ENCODE results near the gene PARP4.
"Not testable (repeated sequence)": the region's sequence is repeated elsewhere in the genome, so short reads cannot be mapped to it uniquely, and the experiment has no call there.

PARP4 gene

DNA sequence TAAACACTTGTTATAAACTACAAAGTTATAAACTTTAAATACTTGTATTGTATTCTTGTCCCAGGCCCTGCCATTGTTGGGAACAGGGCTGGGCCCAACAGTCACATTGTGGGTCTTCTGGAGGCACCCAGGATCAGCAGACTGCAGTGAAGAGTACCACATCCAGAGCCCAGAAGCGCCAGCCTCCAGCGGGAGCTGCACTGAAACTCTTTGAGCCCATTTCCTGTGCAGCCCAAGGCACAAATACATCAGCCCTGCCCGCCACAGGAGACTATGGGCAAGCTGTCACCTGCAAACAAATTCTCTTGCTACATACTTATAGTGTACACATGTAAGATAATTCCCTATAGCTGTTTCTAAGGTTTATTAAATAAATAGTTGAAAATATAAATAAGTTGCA, 86.5 kb downstream of the PARP4 start:
- DNase-seq: not testable (repeated sequence)

DNA sequence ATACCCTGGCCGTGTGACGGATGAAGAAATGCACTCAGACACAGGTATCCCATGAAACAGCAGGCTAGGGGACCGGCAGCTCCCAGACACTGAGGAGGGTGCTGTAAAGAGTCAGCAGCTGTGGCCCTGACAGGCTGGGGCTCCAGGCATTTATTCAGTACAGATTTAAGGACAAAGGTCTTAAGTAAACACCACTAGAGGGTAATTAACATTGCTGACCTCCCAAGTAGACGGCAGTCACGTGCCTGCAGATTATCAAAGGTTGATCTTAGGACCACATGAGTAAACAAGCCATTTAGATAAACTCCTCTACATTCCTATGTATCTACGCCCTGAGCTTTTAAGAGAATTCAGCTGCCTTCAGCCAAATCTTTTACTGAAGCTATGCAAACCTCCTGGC, 92.9 kb downstream of the PARP4 start:
- DNase-seq: not testable (repeated sequence)

DNA sequence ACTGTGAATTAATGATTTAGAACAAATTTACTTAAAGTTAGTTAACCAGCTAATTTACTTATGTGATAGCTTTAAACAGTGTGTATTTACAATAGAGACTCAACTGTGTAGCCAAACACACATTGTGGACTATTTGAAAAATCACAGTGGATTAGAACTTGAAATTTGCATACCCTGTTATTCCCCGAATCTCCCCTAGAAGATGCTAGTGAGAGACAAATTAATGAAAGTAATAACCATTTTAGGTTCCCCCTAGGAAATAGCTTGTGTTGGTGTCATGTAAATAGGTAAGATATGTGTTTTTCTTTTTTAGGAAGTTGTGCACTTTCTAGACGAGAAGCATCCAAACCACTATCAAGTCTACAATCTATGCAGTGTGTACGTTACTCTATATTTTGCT, 104.7 kb downstream of the PARP4 start:
- no peak for DNase-seq

DNA sequence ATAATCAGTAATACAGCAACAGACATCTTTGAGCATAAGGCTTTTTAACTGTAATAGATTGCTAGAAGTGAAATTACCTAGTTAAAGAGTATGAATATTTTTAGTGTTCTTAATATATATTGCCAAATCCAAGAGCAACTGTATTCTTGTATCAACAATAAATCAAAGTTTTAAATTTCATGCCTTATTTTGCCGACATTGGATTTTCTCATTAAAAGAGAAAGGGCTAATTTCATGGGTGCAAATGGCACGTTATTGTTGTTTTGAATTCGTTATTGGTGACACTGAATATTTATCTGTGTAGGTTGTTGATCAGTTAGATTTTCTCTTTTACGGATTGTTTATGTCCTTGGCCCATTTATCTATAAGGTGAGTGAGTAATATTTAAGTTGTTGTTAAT, 106.1 kb downstream of the PARP4 start:
- DNase-seq: no peak

DNA sequence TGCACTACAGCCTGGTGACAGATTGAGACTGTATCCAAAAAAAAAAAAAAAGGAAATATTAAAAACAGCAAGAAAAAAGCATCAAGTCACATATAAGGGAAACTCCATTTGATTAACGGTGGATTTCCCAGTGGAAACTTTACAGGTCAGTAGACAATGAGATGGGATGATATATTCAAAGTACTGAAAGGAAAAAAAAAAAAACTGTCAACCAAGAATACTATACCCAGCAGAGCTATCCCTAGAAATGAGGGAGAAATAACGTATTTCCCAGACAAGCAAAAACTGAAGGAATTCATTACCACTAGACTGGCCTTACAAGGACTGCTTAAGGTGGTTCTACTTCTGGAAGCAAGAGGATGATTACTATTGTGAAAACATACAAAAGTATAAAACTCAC, 115.8 kb downstream of the PARP4 start:
- DNase-seq: no peak

DNA sequence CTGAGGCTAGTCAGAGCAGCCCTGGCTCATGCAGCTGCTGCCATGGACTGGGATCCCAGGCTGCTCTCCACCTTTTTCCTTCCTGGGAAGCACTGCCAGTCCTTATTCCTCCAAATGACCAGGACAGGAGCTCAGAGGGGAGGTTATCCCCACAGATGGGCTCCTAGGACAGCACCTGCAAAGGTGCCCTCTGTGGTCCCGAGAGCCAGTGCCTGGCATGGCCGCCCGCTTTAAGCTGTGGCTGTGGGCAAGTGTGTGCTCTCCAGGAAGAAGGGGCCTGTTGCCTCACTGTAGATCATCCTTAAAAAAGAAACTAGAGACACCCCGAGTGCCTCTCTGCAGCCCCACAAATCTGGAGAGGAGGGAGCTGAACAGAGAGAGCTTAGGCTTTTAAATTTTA, 119.6 kb downstream of the PARP4 start:
- no peak for DNase-seq

DNA sequence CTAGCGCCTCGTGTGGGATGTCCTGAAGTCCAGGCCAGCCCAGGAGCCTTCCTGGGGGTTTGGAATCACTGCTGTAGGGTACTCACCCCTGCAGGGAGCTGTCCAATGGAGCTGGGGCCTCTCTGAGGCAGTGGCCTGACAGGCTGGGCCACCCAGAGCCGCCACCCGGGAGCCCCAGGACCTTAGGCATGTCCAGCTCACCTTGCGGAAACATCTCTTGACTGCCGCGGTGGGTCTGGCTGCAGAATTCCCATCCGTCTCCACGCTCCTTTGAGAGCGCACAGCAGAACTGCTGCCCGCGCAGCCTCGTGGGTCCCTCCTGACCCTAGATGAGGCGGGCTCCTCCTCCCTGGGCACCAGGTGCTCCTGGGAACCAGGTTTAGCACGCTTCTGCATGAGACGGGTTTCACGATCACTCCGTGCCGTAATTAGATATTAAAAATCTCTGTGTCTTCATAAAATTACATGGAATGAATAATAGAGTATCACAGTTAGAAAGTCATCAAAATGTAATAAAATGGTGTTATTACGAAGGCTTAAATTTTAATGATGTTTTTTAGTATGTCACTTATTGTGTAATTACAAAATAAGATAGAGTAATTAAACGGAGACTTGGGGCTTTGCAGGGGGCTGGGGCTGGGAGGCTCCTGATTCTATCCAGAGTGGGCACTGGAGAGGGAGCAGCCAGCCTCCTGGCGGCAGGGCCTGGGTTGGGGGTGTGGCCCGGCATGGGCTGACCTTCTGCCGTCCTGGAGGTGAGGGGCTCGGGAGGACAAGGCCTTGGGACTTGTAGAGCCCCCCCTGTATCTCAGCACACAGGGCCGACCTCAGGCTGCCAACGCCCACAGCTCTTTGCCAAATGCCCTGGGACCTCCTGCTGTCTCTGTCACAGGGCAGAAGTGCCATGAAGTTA, 120.6 kb downstream of the PARP4 start:
- DNase-seq: not testable (repeated sequence)

DNA sequence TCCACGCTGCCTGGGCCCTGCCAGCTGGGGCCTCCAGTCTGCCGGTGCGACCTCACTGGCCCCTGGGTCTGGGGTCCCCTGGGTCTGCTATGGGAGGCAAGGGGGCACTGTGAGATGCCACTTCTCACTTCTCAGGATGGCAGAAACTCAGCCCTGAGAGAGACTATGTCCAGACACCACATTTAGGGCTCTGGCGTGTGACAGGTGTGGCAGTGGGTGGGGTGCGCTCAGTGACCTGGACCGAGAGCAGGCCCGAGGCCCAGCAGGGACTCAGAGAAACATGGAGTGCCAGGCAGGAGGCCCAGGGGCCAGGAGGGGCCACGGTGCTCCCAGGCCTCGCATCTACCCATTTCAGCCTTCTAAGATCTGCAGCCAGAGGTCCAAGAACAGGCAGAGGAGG, 121.8 kb downstream of the PARP4 start:
- not testable (repeated sequence) for DNase-seq

DNA sequence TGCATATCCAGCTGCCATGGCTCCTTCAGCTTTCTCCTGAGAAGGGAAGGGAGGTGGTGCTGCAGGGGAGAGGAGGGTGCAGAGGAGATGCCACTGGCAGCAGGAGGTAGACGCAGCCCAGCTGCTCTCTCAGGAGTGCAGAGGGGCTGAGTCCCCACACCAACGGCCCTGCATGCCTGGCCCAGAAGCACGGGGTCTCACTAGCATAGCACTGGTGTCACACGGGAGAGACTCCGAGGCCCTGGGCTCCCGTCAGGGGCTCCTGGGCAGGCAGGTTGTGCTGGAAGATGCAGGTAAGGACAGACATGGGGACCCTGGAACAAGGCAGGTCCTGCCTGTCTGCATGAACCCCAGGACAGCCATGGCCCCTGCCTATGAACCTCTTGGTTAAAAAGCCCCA, 123.1 kb downstream of the PARP4 start:
- DNase-seq: no peak

DNA sequence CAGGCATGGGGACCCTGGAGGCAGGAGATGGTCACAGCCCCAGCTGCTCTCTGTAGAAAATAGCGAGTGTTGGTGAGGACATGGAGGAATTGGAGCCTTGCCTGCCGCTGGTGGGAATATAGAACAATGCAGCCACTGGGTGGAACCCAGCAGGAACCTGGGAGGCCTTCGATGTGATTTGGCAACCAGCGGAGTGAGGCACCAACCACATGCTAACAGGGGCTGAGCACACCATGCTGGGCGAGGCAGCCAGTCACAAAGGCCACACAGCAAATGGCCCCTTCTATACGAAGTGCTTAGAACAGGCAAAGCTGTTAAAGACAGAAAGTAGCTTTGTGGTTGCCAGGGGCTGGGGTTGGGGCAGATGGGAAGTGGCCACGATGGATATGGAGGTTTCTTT, 123.8 kb downstream of the PARP4 start:
- DNase-seq: not testable (repeated sequence)

DNA sequence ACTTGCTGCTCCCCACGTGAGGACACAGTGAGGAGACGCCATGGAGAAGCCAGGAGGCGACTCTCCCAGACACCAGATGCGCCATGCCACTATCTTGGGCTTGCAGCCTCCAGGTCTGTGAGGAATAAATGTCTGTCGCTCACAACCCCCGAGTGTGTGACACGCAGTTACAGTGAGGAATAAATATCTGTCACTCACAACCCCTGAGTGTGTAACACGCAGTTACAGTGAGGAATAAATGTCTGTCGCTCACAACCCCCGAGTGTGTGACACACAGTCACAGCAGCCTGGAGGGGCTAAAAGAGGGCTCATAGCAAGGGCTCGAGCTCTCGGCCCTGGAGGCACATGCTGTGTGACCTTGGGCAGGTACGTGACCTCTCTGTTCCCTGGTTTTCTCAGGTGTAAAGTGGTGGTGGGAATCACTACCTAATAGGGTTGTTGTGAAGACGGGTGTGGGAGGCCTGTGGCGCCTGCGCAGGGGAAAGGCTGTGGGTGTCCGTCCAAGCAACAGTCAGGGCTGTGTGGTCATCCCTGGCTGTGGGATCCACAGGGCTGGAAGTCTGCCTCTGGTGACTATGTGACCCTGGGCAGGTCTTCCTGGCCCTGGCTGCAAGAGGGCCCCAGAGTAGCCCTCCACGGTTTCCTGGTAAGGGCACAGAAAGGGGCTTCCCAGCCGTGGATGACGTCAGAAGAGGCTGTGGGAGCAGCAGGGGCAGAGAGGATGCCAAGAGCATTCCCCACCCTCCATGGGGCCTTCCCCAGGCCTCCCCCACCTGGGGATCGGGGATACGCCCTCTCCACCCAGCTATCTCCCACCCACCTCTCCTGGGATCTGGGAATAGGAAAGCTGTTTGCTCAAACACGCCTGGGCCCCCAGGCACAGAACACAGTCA, 125.5 kb downstream of the PARP4 start:
- no peak for DNase-seq

DNA sequence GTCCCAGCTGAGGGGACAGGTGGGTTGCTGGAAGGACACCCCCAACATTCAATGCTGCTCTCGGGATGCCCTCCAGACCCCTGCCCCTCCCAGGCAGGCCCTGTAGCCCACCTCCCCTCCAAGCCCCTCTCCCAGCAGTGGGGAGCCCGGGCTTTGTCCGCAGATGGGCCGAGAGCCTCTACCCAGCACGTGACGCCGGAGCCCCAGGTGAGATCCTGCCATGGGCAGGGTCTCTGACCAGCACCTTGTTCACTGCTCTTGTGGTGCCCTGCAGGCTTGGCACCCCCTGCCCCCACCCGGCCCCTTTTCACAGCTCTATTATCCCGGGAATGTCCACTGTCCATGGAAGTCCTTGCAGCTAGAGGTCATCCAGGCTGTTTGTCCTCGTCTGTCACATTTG, 126.7 kb downstream of the PARP4 start:
- DNase-seq: no peak

DNA sequence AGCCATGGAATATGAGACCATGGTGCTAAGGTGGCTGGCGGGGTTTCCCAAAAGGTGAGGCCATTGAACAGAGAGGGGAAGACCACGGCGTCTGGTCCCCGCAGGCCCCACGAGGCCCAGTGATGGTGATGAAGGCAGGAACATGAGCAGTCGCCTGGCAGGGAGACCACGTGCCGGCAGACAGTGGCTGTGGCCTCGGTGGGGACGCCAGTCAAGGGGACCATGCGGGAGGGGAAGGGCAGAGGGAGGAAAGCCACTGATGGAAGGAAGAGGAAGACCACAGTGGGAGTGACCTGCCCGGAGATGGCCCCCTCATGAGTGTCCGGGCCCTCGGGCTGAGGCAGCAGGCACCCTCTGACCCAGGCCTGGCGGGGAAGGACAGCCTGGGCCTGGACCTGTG, 127.6 kb downstream of the PARP4 start:
- not testable (repeated sequence) for DNase-seq

DNA sequence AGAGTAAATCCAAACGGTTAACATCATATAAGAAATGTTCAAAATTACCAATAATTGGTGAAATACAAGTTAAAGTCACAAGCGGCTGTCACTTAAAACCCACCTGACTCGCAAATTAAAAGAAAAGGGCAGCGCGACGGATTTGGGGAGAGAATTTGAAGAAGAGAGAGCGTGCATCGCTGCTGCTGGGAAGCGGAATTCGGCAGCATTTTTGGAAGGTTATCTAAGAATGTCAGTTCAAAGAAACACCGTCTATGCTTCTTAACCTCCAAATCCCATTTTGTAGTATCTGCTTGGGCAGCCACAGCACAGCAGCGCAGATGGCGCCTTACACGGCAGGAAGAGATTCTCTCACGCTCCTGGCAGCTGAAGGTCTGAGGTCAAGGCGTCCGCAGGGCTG, 128.5 kb downstream of the PARP4 start:
- not testable (repeated sequence) for DNase-seq

DNA sequence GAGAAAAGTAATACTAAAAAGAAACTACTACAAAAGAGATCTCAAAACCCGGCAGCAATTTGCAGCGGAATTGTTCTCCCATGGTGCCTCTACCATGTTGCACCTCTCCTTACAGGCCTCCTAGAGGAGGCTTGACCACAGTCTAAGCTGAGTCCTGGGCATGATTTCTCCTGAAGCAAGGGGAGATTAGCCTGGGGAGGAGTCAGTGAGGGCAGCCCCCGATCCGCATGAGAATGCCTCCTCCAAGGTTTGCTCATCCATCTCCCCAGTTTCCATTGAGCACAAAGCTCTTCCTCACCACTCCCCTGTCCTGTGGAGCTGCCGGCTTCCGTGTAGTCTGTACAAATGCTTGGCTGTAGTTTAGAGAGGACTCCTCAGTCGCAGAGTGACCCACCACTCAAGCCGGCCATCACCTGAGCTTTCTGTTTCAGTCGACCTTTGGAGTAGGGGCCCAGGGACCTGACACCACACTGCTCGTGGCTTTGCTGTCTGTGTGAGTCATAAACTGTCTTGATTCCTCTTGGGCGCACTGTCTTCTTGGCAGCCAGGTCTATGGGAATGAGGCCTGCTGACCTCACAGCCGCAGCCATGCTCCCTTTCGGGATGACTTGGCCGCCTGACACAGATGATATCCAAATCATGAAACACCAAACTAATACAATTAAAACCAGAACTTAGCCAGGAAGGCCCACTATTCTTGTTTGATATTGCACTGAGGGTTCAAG, 130.9 kb downstream of the PARP4 start:
- DNase-seq: no peak

DNA sequence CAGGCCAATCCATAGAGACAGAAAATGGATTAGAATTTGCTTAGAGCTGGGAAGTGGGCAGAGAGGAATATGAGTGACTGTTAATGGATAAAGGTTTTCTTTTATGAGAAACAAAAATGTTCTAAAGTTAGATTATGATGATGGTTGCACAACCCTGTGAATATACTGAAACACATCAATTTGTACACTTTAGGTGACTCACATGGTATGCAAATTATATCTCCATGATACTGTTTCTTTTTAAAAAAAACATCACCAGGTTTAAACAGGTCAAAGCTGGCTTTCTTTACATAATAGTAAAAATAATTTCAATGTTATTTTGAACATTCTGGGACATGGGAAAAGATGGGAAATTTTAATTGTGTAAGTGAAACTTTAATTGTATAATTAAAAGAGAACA, 131.7 kb downstream of the PARP4 start:
- DNase-seq: not testable (repeated sequence)

DNA sequence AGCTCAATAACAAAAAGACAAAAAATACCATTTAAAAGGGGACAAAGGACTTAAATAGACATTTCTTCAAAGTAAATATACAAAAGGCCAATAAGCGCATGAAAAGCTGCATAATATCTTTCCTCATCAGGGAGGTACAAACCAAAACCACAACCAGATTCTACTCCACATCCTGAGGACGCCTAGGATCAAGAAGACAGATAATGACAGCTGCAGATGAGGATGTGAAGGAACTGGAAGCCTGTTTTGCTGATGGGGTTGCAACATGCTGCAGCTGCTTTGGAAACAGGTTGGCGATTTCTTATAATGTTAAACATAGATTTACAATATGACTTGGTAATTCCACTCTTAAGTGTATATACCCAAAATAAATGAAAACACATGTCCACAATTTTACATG, 132.4 kb downstream of the PARP4 start:
- DNase-seq: not testable (repeated sequence)

DNA sequence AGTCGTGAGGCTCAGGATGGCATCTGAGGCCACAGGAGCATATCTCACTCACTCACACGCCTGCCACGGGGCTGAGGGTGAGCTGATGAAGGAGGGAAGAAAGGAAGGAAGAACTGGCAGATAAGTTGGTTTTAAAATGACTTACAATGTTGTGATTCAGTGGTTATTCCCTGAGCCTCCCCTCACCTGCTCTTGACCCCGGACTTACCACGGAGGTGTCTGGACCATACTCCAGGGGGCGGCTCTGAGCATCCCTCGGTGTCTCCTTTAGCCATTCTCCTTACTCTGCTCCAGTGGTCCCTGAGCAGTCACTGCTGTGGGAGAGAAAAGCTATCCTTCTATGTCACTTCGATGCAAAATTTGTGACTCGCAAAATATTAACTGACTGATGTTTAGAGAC, 141.3 kb downstream of the PARP4 start:
- not testable (repeated sequence) for DNase-seq

Data from cortex of kidney (tissue), 1 donor.